ENCODE measurements around the gene NOTCH1.

NOTCH1 gene

GRCh38 chr9:136502196-136502595, 43.7 kb downstream of the NOTCH1 start:
- Mint-ChIP-seq H3K36me3 (peaks cover 45% of the 10 kb centered on the region), H3K27me3 (no peaks in the 10 kb centered on the region), H3K9me3 (no peaks in the 10 kb centered on the region), H3K27ac (no peak overlapping the region), H3K4me3 (no peak overlapping the region), H3K4me1 (no peaks in the 10 kb centered on the region)
- ATAC-seq: no peak

GRCh38 chr9:136501686-136502085, 44.2 kb downstream of the NOTCH1 start:
- Mint-ChIP-seq H3K4me1 (no peaks in the 10 kb centered on the region), H3K9me3 (no peaks in the 10 kb centered on the region), H3K36me3 (peaks cover 45% of the 10 kb centered on the region), H3K4me3 (no peak overlapping the region), H3K27me3 (no peaks in the 10 kb centered on the region), H3K27ac (no peak overlapping the region)
- no peak for ATAC-seq

- Mint-ChIP-seq H3K27me3 (no peaks in the 10 kb centered on the region), H3K4me3 (no peak overlapping the region), H3K36me3 (peaks cover 43% of the 10 kb centered on the region), H3K27ac (no peak overlapping the region), H3K9me3 (no peaks in the 10 kb centered on the region), H3K4me1 (no peaks in the 10 kb centered on the region)
- ATAC-seq: no peak
Measured at GRCh38 chr9:136499935-136500910, 45.6 kb downstream of the NOTCH1 start.

- H3K9me3 Mint-ChIP-seq: no peaks in the 10 kb centered on the region
- H3K27ac Mint-ChIP-seq: no peak overlapping the region
- no peak overlapping the region for H3K4me3 Mint-ChIP-seq
- H3K36me3 Mint-ChIP-seq: peaks cover 42% of the 10 kb centered on the region
- no peaks in the 10 kb centered on the region for H3K4me1 Mint-ChIP-seq
- ATAC-seq: no peak
- H3K27me3 Mint-ChIP-seq: no peaks in the 10 kb centered on the region
Measured at GRCh38 chr9:136499071-136499934, 46.5 kb downstream of the NOTCH1 start.

- Mint-ChIP-seq H3K4me3 (no peak overlapping the region), H3K27ac (no peak overlapping the region), H3K4me1 (no peaks in the 10 kb centered on the region), H3K36me3 (peaks cover 42% of the 10 kb centered on the region), H3K9me3 (no peaks in the 10 kb centered on the region), H3K27me3 (no peaks in the 10 kb centered on the region)
- no peak for ATAC-seq
Measured at GRCh38 chr9:136497916-136498695, 47.7 kb downstream of the NOTCH1 start.

- no peaks in the 10 kb centered on the region for H3K9me3 Mint-ChIP-seq
- no peak overlapping the region for H3K27ac Mint-ChIP-seq
- H3K4me1 Mint-ChIP-seq: no peaks in the 10 kb centered on the region
- no peak for ATAC-seq
- H3K27me3 Mint-ChIP-seq: no peaks in the 10 kb centered on the region
- H3K36me3 Mint-ChIP-seq: peaks cover 42% of the 10 kb centered on the region
- H3K4me3 Mint-ChIP-seq: no peak overlapping the region
Measured at GRCh38 chr9:136496801-136497620, 48.8 kb downstream of the NOTCH1 start.

- Mint-ChIP-seq H3K36me3 (peaks cover 35% of the 10 kb centered on the region), H3K27me3 (no peaks in the 10 kb centered on the region), H3K27ac (peak overlapping the region; percentile 74), H3K9me3 (no peaks in the 10 kb centered on the region), H3K4me1 (no peaks in the 10 kb centered on the region), H3K4me3 (no peak overlapping the region)
- ATAC-seq: no peak
Measured at GRCh38 chr9:136496181-136496580, 49.7 kb downstream of the NOTCH1 start.

- H3K27ac Mint-ChIP-seq: peak overlapping the region; percentile 74
- H3K36me3 Mint-ChIP-seq: peaks cover 29% of the 10 kb centered on the region
- no peak for ATAC-seq
- no peaks in the 10 kb centered on the region for H3K9me3 Mint-ChIP-seq
- no peaks in the 10 kb centered on the region for H3K27me3 Mint-ChIP-seq
- H3K4me1 Mint-ChIP-seq: no peaks in the 10 kb centered on the region
- no peak overlapping the region for H3K4me3 Mint-ChIP-seq
Measured at GRCh38 chr9:136495238-136495800, 50.5 kb downstream of the NOTCH1 start.

GRCh38 chr9:136494531-136495215, 51.2 kb downstream of the NOTCH1 start:
- Mint-ChIP-seq H3K27ac (no peak overlapping the region), H3K36me3 (peaks cover 23% of the 10 kb centered on the region), H3K4me1 (no peaks in the 10 kb centered on the region), H3K4me3 (no peak overlapping the region), H3K27me3 (no peaks in the 10 kb centered on the region), H3K9me3 (no peaks in the 10 kb centered on the region)
- no peak for ATAC-seq

GRCh38 chr9:136494012-136494411, 51.8 kb downstream of the NOTCH1 start:
- Mint-ChIP-seq H3K9me3 (no peaks in the 10 kb centered on the region), H3K27me3 (no peaks in the 10 kb centered on the region), H3K4me3 (no peak overlapping the region), H3K27ac (no peak overlapping the region), H3K4me1 (no peaks in the 10 kb centered on the region), H3K36me3 (peaks cover 19% of the 10 kb centered on the region)
- no peak for ATAC-seq

- Mint-ChIP-seq H3K4me3 (no peak overlapping the region), H3K27ac (no peak overlapping the region), H3K4me1 (peaks cover 2% of the 10 kb centered on the region), H3K36me3 (peaks cover 15% of the 10 kb centered on the region), H3K9me3 (no peaks in the 10 kb centered on the region), H3K27me3 (no peaks in the 10 kb centered on the region)
- no peak for ATAC-seq
Measured at GRCh38 chr9:136493567-136493971, 52.3 kb downstream of the NOTCH1 start.

- Mint-ChIP-seq H3K27me3 (peaks cover 3% of the 10 kb centered on the region), H3K4me3 (no peak overlapping the region), H3K27ac (no peak overlapping the region), H3K9me3 (no peaks in the 10 kb centered on the region), H3K36me3 (peaks cover 12% of the 10 kb centered on the region), H3K4me1 (peaks cover 5% of the 10 kb centered on the region)
- ATAC-seq: no peak
Measured at GRCh38 chr9:136492978-136493522, 52.8 kb downstream of the NOTCH1 start.

GRCh38 chr9:136489731-136490130, 56.1 kb downstream of the NOTCH1 start:
- Mint-ChIP-seq H3K4me3 (no peak overlapping the region), H3K27ac (no peak overlapping the region), H3K9me3 (no peaks in the 10 kb centered on the region), H3K27me3 (peaks cover 10% of the 10 kb centered on the region), H3K4me1 (peaks cover 14% of the 10 kb centered on the region), H3K36me3 (no peaks in the 10 kb centered on the region)
- ATAC-seq: no peak
